ENCODE results near the gene GOLGA8Q.
"Not testable (repeated sequence)": the region's sequence is repeated elsewhere in the genome, so short reads cannot be mapped to it uniquely, and the experiment has no call there.

GOLGA8Q gene

GRCh38 chr15:30551750-30552149 is at the start of gene GOLGA8Q:
Gene GOLGA8Q (plus strand): TSS chr15:30552050. CDS start chr15:30552078, 28 bp downstream.
- not testable (repeated sequence) for DNase-seq

GRCh38 chr15:30502904-30503781 is 48.7 kb upstream of the GOLGA8Q start:
- not testable (repeated sequence) for DNase-seq

GRCh38 chr15:30504162-30504843 is 47.5 kb upstream of the GOLGA8Q start:
- not testable (repeated sequence) for DNase-seq

GRCh38 chr15:30514545-30514944 is 37.3 kb upstream of the GOLGA8Q start:
- DNase-seq: not testable (repeated sequence)

- DNase-seq: not testable (repeated sequence)
Measured at GRCh38 chr15:30523453-30524243, 28.2 kb upstream of the GOLGA8Q start.

- DNase-seq: not testable (repeated sequence)
Measured at GRCh38 chr15:30525912-30526311, 25.9 kb upstream of the GOLGA8Q start.

GRCh38 chr15:30529049-30529448 is 22.8 kb upstream of the GOLGA8Q start:
- DNase-seq: not testable (repeated sequence)

GRCh38 chr15:30566949-30567348 is 15.1 kb downstream of the GOLGA8Q start:
- DNase-seq: not testable (repeated sequence)

- DNase-seq: not testable (repeated sequence)
Measured at GRCh38 chr15:30573012-30573491, 21.2 kb downstream of the GOLGA8Q start.

GRCh38 chr15:30579394-30579970 is 27.6 kb downstream of the GOLGA8Q start:
- not testable (repeated sequence) for DNase-seq

- not testable (repeated sequence) for DNase-seq
Measured at GRCh38 chr15:30580716-30581115, 28.9 kb downstream of the GOLGA8Q start.

- DNase-seq: not testable (repeated sequence)
Measured at GRCh38 chr15:30598953-30599352, 47.1 kb downstream of the GOLGA8Q start.

GRCh38 chr15:30603796-30604195 is 51.9 kb downstream of the GOLGA8Q start, which contains the start of gene GOLGA8H:
Gene GOLGA8H (plus strand): TSS chr15:30604028. CDS start chr15:30604126, 98 bp downstream.
- not testable (repeated sequence) for DNase-seq
